Osteoblast (primary cell): ENCODE data around the gene SUV39H2. TPM values are rescaled to one million over a fixed set of nuclear protein-coding genes. Genes with fewer than 3 reads are reported as not detected.

Experiments
- DNase-seq: peaks from one replicate; pipeline ENCODE4 v3.0.0; 2011; ENCODE audit warnings: low spot score, mixed read lengths; ENCODE audit not compliant: insufficient read length; ENCODE audit errors: missing footprints
- H2AFZ ChIP-seq: 2 replicates; pipeline ENCODE4 v1.6.0; 2011; ENCODE audit warnings: mild to moderate bottlenecking, low read length
- H3K27ac ChIP-seq: 2 replicates; pipeline ENCODE4 v1.5.1; 2011; ENCODE audit warnings: mild to moderate bottlenecking, low read depth, low read length, moderate library complexity
- H3K27me3 ChIP-seq: 2 replicates; pipeline ENCODE4 v1.6.0; 2012; ENCODE audit warnings: mild to moderate bottlenecking, control low read depth, inconsistent platforms, low read length, moderate library complexity; ENCODE audit not compliant: insufficient read depth
- H3K36me3 ChIP-seq: 2 replicates; pipeline ENCODE4 v1.5.1; 2011; ENCODE audit warnings: mild to moderate bottlenecking, low read length, control low read depth, moderate library complexity; ENCODE audit not compliant: insufficient read depth
- H3K4me1 ChIP-seq: 2 replicates; pipeline ENCODE4 v1.5.1; 2011; ENCODE audit warnings: mild to moderate bottlenecking, low read length, control low read depth, moderate library complexity; ENCODE audit not compliant: insufficient read depth
- H3K4me2 ChIP-seq: 2 replicates; pipeline ENCODE4 v1.6.0; 2011; ENCODE audit warnings: mild to moderate bottlenecking, low read length; ENCODE audit not compliant: insufficient read depth
- H3K4me3 ChIP-seq: fragments of 200-600 bp; sonication (generic); 3 replicates; pipeline ENCODE4 v1.5.1; 2012; ENCODE audit warnings: mild to moderate bottlenecking, low read length, inconsistent platforms; ENCODE audit not compliant: insufficient read depth
- H3K79me2 ChIP-seq: 2 replicates; pipeline ENCODE4 v1.6.0; 2012; ENCODE audit warnings: mild to moderate bottlenecking, low read length, control low read depth, inconsistent platforms; ENCODE audit not compliant: insufficient read depth
- H3K9me3 ChIP-seq: 2 replicates; pipeline ENCODE4 v1.5.1; 2011; ENCODE audit warnings: low read depth, low read length, control low read depth
- H4K20me1 ChIP-seq: 2 replicates; pipeline ENCODE4 v1.6.0; 2012; ENCODE audit warnings: mild to moderate bottlenecking, low read length, control low read depth; ENCODE audit not compliant: insufficient read depth
- total RNA-seq: library from RNA; depleted of rRNA; stranded (reverse); fragments of >200 nt; gene quantifications from 2 replicates; pipeline ENCODE4 v1.2.3, GENCODE V29; 2012
- TF ChIP-seq, protein P1 (sequence below): IDR thresholded peaks from 2 replicates; pipeline ENCODE4 v1.5.1; 2011; ENCODE audit warnings: mild to moderate bottlenecking, low read depth, low read length, moderate library complexity; ENCODE audit errors: extremely low read depth

SUV39H2 gene
- total RNA-seq, 1 donor: 6.9 TPM

DNA sequence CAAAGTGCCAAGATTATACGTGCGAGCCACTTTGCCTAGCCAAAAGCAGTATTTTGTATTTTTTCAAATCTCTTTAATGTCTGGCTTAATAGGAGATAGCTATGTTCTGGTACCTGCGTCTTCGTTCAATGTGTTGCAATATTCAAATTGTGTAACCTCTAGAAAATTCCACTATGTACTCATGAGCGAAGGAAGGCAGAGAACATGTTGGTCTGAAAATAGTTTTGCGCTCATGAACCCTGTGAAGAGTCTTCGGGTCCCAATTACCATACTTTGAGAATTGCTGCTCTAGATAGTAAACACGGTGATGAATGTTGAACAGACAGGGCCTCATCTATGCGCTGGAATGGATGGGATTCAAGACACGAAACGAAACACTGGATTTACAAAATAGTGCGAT, 2.7 kb upstream of the SUV39H2 start:
- H2AFZ ChIP-seq: no peak overlapping the region
- peaks cover 43% of the 10 kb centered on the region for H3K79me2 ChIP-seq
- peaks cover 27% of the 10 kb centered on the region for H3K4me1 ChIP-seq
- no peak for DNase-seq
- H3K27ac ChIP-seq: no peak overlapping the region
- no peaks in the 10 kb centered on the region for H3K27me3 ChIP-seq
- no peak overlapping the region for H3K4me3 ChIP-seq
- no peaks in the 10 kb centered on the region for H3K9me3 ChIP-seq
- no peaks in the 10 kb centered on the region for H3K36me3 ChIP-seq
- TF ChIP-seq, protein P1, sequence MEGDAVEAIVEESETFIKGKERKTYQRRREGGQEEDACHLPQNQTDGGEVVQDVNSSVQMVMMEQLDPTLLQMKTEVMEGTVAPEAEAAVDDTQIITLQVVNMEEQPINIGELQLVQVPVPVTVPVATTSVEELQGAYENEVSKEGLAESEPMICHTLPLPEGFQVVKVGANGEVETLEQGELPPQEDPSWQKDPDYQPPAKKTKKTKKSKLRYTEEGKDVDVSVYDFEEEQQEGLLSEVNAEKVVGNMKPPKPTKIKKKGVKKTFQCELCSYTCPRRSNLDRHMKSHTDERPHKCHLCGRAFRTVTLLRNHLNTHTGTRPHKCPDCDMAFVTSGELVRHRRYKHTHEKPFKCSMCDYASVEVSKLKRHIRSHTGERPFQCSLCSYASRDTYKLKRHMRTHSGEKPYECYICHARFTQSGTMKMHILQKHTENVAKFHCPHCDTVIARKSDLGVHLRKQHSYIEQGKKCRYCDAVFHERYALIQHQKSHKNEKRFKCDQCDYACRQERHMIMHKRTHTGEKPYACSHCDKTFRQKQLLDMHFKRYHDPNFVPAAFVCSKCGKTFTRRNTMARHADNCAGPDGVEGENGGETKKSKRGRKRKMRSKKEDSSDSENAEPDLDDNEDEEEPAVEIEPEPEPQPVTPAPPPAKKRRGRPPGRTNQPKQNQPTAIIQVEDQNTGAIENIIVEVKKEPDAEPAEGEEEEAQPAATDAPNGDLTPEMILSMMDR: no peak
- no peaks in the 10 kb centered on the region for H4K20me1 ChIP-seq
- no peak overlapping the region for H3K4me2 ChIP-seq

DNA sequence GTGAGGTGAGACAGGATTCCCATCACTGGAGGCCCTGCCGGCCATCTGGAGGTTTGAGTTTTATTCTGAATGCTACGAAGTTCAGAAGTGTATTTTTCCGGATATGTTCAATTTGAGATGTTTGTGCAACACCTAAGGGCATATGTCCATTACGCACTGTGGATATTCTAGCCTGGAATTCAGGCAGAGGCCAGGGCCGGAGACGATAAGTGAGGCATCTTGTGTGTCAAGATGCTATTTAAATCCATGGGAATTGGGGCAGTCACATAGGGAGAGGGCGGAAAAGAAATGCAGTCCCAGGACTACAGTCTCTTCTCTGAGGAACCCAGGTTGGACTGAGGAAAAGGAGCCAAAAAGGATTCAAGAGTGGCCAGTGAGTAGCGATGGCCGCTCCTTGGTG, 1.9 kb upstream of the SUV39H2 start:
- TF ChIP-seq, protein P1: no peak
- Histone ChIP-seq H4K20me1 (no peaks in the 10 kb centered on the region), H2AFZ (no peak overlapping the region), H3K27me3 (no peaks in the 10 kb centered on the region), H3K36me3 (no peaks in the 10 kb centered on the region), H3K9me3 (no peaks in the 10 kb centered on the region), H3K4me1 (peaks cover 27% of the 10 kb centered on the region), H3K27ac (no peak overlapping the region), H3K4me2 (peak overlapping the region; percentile 88), H3K79me2 (peaks cover 51% of the 10 kb centered on the region), H3K4me3 (peak overlapping the region; percentile 93)
- DNase-seq: no peak

DNA sequence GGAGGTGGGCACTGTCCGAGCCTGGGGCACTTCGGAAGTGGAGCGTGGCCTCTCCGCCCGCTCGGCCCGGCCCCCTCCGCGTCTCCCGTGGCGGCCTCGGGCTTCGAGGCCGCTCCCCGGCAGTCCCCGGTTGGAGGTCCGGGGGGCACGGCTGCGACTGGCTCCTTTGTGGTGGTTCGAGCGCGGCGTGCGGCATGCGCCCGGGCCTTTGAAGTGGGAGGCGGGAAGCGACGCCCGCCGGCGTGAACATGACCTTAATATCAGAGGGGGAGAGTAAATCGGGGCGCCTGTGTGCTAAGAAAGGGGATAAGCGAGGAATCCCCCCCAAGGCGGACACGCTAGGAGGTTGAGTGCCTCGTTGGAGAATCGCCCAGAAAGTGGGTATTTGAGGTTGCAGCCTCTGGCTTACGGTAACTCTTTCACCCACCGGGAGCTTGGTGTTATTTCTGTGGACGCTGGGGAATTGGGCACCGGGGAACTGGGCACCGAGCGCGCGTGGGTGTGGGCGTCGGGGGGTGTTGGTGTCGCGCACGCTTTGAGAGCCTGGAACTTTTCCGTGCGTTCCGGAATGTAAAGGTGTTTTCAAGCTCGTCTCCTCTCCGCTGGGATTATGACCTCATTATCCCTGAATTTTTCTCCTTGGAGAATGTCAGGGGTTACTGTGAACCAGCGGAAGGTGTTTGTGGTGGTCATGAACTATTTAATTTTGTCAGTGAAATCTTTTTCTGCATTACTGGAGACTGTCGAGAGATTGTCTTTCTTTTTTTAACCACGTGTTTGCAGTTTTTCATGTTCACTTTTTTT, 660 bp downstream of the SUV39H2 start:
- Histone ChIP-seq H3K79me2 (peaks cover 66% of the 10 kb centered on the region), H4K20me1 (no peaks in the 10 kb centered on the region), H3K27ac (peak overlapping the region; percentile 42), H3K4me2 (peak overlapping the region; percentile 84), H3K27me3 (no peaks in the 10 kb centered on the region), H3K36me3 (no peaks in the 10 kb centered on the region), H3K4me3 (peak overlapping the region; percentile 93), H2AFZ (peak overlapping the region; percentile 85), H3K4me1 (peaks cover 16% of the 10 kb centered on the region), H3K9me3 (no peaks in the 10 kb centered on the region)
- TF ChIP-seq, protein P1: no peak
- DNase-seq: peak; percentile 85

DNA sequence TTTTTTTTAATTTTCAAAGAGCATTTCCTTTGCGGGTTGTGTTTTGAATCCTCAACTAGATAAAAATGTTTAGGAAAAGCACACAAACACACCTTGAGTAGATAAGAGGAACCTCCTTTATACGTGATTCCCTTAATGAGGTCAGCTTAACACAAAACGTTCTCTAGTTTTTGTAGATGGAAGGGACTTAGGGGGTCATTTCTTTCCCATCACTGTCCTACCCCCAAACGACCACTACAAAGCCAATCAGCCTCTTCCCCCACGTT, 1.2 kb downstream of the SUV39H2 start:
- H3K36me3 ChIP-seq: no peaks in the 10 kb centered on the region
- peak overlapping the region; percentile 84 for H3K4me2 ChIP-seq
- no peaks in the 10 kb centered on the region for H3K9me3 ChIP-seq
- H3K4me1 ChIP-seq: peaks cover 16% of the 10 kb centered on the region
- no peaks in the 10 kb centered on the region for H3K27me3 ChIP-seq
- no peaks in the 10 kb centered on the region for H4K20me1 ChIP-seq
- TF ChIP-seq, protein P1: no peak
- H3K27ac ChIP-seq: no peak overlapping the region
- peak; percentile 32 for DNase-seq
- peaks cover 72% of the 10 kb centered on the region for H3K79me2 ChIP-seq
- peak overlapping the region; percentile 93 for H3K4me3 ChIP-seq
- H2AFZ ChIP-seq: peak overlapping the region; percentile 33
